ENCODE data around the gene CDH13.

Gene CDH13

GRCh38 chr16:83329441-83329840, 702.7 kb downstream of the CDH13 start:
- no peak overlapping the region for H2AFZ ChIP-seq (ENCODE audit: low read depth, low read length)

GRCh38 chr16:83330251-83330650, 703.5 kb downstream of the CDH13 start:
- TF ChIP-seq CTCF (IDR thresholded peaks at IDR 0.05; ENCODE audit: low read depth, low read length) (no peak), EZH2phosphoT487 (IDR thresholded peaks at IDR 0.05; ENCODE audit: low read depth) (no peak)
- Histone ChIP-seq H3K36me3 (replicated peaks; ENCODE audit: low read depth, low read length) (no peaks in the 10 kb centered on the region), H3K27me3 (ENCODE audit: low read depth, low read length) (no peaks in the 10 kb centered on the region)

More at GRCh38 chr16:83329441-83329840, 702.7 kb downstream of the CDH13 start:
- no peaks in the 10 kb centered on the region for H3K79me2 ChIP-seq (ENCODE audit: low read length)
- no peak overlapping the region for H3K27ac ChIP-seq (ENCODE audit: low read length)
- H3K27me3 ChIP-seq (ENCODE audit: low read depth, low read length), result no peaks in the 10 kb centered on the region
- H3K36me3 ChIP-seq (replicated peaks; ENCODE audit: low read depth, low read length), result no peaks in the 10 kb centered on the region
- H3K9me3 ChIP-seq (ENCODE audit: insufficient read depth, low read length), result no peaks in the 10 kb centered on the region
- no peak overlapping the region for H3K4me2 ChIP-seq (ENCODE audit: low read length)
- no peak overlapping the region for H3K9ac ChIP-seq (ENCODE audit: low read length)
- H3K4me3 ChIP-seq (ENCODE audit: low read length), result no peak overlapping the region
- TF ChIP-seq CTCF (IDR thresholded peaks at IDR 0.05; ENCODE audit: low read depth, low read length), result no peak
- TF ChIP-seq EZH2phosphoT487 (IDR thresholded peaks at IDR 0.05; ENCODE audit: low read depth), result no peak
- no peaks in the 10 kb centered on the region for H3K4me1 ChIP-seq (ENCODE audit: low read length)
- no peaks in the 10 kb centered on the region for H4K20me1 ChIP-seq (ENCODE audit: insufficient read depth, low read length)

GRCh38 chr16:83335076-83335475, 708.3 kb downstream of the CDH13 start:
- Histone ChIP-seq H3K4me1 (ENCODE audit: low read length) (no peaks in the 10 kb centered on the region), H2AFZ (ENCODE audit: low read depth, low read length) (no peak overlapping the region), H3K9ac (ENCODE audit: low read length) (no peak overlapping the region), H3K9me3 (ENCODE audit: insufficient read depth, low read length) (no peaks in the 10 kb centered on the region), H3K27ac (ENCODE audit: low read length) (no peak overlapping the region), H3K27me3 (ENCODE audit: low read depth, low read length) (no peaks in the 10 kb centered on the region; the same call in 1 of the 2 replicates), H3K4me2 (ENCODE audit: low read length) (no peak overlapping the region), H3K79me2 (ENCODE audit: low read length) (no peaks in the 10 kb centered on the region), H3K4me3 (ENCODE audit: low read length) (no peak overlapping the region), H4K20me1 (ENCODE audit: insufficient read depth, low read length) (no peaks in the 10 kb centered on the region), H3K36me3 (replicated peaks; ENCODE audit: low read depth, low read length) (no peaks in the 10 kb centered on the region)
- TF ChIP-seq CTCF (IDR thresholded peaks at IDR 0.05; ENCODE audit: low read depth, low read length) (no peak), EZH2phosphoT487 (IDR thresholded peaks at IDR 0.05; ENCODE audit: low read depth) (no peak)

More at GRCh38 chr16:83330251-83330650, 703.5 kb downstream of the CDH13 start:
- H3K4me2 ChIP-seq (ENCODE audit: low read length), result no peak overlapping the region
- H3K9ac ChIP-seq (ENCODE audit: low read length), result no peak overlapping the region
- no peaks in the 10 kb centered on the region for H3K4me1 ChIP-seq (ENCODE audit: low read length)
- no peaks in the 10 kb centered on the region for H3K79me2 ChIP-seq (ENCODE audit: low read length)
- no peaks in the 10 kb centered on the region for H4K20me1 ChIP-seq (ENCODE audit: insufficient read depth, low read length)
- H3K27ac ChIP-seq (ENCODE audit: low read length), result no peak overlapping the region
- H3K9me3 ChIP-seq (ENCODE audit: insufficient read depth, low read length), result no peaks in the 10 kb centered on the region
- no peak overlapping the region for H2AFZ ChIP-seq (ENCODE audit: low read depth, low read length)
- no peak overlapping the region for H3K4me3 ChIP-seq (ENCODE audit: low read length)

- Histone ChIP-seq H3K36me3 (replicated peaks; ENCODE audit: low read depth, low read length) (no peaks in the 10 kb centered on the region), H3K79me2 (ENCODE audit: low read length) (no peaks in the 10 kb centered on the region), H3K27me3 (ENCODE audit: low read depth, low read length) (no peaks in the 10 kb centered on the region; the same call in 1 of the 2 replicates), H4K20me1 (ENCODE audit: insufficient read depth, low read length) (no peaks in the 10 kb centered on the region), H3K4me2 (ENCODE audit: low read length) (no peak overlapping the region), H3K9ac (ENCODE audit: low read length) (no peak overlapping the region), H3K4me3 (ENCODE audit: low read length) (no peak overlapping the region), H3K27ac (ENCODE audit: low read length) (no peak overlapping the region), H3K4me1 (ENCODE audit: low read length) (no peaks in the 10 kb centered on the region), H2AFZ (ENCODE audit: low read depth, low read length) (no peak overlapping the region), H3K9me3 (ENCODE audit: insufficient read depth, low read length) (no peaks in the 10 kb centered on the region)
- no peak for TF ChIP-seq EZH2phosphoT487 (IDR thresholded peaks at IDR 0.05; ENCODE audit: low read depth)
- no peak for TF ChIP-seq CTCF (IDR thresholded peaks at IDR 0.05; ENCODE audit: low read depth, low read length)
These were observed 709.8 kb downstream of the CDH13 start for GRCh38 chr16:83336603-83337002.

Data from OCI-LY3 (cell line).